Activated gamma-delta T cell (primary cell): ENCODE data around the gene C2orf92.

Experiments
- DNase-seq: peaks from one replicate; lab custom pipeline; 2025; lab: John Stamatoyannopoulos, UW

Gene C2orf92

DNA sequence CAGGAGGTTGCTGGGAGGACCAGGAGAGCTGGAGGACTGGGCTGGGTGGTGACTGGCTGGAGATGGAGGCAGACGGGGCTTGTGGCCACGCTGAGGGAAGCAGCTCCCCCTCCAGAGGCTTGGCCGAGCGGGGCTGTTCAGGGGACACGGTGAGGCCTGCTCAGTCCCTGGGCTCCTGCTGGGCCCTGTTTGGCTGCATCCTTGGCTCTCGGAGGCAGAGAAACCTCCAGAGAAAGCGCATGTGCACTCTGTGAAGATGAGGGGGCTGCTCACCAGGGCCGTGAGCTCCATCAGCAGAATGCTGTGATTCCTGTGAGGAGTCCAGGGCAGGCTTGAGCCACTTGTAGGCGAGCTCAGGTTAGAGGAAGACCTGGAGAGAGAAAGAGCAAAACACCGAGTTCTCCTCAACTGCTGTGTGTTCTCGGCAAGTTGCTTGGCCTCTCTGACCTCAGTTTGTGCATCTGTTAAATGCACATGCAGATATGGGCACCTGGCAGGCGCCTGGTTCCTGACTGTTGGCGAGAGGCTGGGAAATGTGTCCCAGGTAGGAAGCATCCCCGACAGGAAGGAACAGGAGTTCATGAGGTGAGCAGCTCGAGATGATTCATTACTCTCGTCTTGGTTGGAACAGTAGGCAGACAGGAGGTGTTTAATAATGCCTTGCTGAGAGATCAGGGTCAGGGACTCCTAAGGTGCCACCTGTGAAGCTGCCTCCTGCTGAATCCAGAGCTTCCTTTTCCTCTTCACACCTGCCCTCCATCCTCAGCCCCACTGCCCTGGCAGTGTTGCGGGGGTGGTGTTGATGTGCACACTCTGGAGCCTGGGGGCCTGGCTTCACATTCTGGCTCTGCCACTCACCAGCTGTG is 44.8 kb downstream of the C2orf92 start:
- no peak for DNase-seq

DNA sequence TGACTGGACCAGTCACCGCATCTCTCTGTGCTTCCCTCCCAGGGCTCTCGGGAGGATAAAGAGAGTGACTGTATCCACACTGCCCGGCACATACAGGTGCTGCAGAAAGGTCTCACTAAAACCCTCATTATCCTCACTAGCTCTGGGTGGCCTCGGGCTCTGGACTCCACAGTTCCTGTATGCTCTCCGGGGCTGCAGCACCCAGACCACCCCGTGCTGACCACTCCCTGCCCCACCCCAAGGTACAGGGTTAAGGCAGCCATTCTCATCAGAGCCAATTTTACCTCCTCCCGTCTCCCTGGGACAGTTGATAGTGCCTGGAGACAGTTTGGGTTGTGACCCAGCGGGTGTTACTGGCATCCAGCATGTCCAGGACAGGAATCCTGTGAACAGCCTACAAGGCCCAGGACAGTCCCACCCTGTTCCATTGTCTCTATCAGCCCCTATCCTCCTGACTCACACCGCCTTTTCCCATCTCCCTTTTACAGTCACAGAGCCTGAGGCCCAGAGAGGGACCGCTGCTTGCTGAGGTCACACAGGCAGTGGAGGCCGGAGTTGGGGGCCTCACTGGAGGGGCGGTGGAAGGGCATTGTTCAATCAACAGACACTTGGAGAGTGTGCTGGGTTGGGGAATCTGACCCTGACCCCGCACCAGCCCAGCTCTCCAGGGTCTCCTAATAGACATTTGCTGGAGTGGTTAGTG is 45.6 kb downstream of the C2orf92 start:
- no peak for DNase-seq

- no peak for DNase-seq
These were observed 46.6 kb downstream of the C2orf92 start for GRCh38 chr2:97715951-97716694.

GRCh38 chr2:97716695-97717612 is 47.4 kb downstream of the C2orf92 start:
- no peak for DNase-seq

DNA sequence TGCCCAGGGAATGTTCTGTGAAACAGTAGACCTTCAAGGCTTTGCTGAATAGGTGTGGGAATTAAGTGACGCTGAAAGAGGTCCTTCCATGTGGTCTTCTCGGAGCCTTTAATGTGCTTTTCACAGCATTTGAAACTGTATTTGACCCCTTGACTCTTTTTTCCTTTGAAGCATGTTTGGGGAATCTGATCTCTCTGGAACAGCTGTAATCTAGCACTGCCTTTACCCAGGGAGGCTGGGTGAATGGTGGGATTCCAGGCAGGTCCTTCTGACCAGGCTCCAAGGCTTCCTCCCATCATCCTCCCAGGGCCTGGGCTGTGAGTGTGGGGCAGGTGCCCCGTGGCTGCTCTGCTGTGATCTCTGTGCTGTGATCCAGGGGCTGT is 48.1 kb downstream of the C2orf92 start:
- no peak for DNase-seq

DNA sequence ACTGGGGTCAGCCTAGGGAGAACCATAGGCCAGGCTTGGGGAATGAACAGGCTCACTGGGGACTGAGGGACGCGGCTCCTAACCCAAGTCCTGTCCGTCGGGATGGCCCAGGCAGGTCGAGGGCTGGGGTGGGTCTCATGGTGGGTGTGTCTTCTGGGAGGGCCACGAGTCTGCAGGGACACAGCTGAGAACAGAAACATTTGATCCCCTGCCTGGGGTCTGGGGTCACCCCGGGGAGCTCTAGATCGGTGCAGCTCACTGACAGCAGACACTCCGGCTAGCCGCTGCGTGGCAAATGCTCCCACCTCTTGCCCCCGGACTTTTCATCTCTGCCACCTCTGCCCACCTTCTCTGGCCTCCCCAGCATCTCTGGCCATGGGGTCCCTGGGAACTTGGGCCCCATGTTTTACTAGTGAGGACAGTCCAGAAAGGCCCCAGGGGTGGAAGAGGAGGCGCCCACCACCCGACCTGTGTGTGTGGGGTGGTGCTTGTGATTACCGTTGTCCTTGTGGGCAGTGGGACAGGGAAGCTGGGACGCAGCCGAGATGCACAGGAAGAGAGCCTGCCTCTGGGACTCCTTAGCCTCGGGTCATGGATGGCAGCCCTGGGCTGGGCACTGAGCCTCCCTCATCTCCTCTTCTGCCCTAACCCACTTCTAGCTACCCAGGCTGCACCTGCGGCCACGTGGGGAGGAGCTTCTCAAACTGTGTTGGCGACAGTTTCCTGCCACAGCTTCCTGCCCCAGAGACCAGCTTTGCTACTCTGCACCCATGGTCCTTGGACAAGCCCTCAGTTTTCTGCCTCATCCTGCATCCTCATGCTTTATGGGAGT is 48.8 kb downstream of the C2orf92 start:
- peak; percentile 43 for DNase-seq

DNA sequence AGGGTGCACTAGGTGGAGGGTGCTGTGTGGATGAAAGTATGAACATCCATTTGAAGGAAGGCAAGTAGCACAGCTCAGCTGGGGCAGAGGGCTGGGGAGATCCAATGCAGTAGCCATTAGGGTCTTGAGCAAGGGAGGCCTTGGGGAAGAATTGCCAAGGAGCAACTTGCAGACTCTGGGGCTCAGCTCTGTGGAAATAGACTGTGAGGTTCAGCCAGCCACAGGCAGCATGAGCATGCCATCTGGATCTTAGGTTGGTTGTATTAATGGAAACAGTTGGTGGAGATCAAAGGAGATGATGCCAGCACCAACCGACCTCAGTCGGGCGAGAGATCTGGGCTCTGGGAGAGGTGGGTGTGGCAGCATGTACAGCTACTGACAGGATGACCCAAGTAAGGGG is 49.4 kb downstream of the C2orf92 start:
- no peak for DNase-seq

GRCh38 chr2:97719362-97720155 is 50.0 kb downstream of the C2orf92 start:
- DNase-seq = no peak

GRCh38 chr2:97720746-97721145 is 51.2 kb downstream of the C2orf92 start:
- DNase-seq = no peak

DNA sequence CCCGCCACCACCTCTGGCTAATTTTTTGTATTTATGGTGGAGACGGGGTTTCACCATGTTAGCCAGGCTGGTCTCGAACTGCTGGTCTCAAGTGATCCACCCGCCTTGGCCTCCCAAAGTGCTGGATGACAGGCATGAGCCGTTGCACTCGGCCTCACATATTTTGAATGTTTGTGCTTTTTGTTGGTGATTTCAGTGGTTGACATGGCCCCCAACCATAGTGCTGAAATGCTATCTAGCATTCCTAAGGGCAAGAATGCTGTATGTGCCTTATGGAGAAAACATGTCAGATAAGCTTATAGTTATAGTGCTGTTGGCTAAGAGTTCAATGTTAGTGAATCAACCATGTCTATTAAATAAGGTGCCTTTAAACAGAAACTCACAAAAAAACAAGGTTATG is 52.7 kb downstream of the C2orf92 start:
- no peak for DNase-seq

GRCh38 chr2:97723156-97724072 is 53.9 kb downstream of the C2orf92 start:
- no peak for DNase-seq

DNA sequence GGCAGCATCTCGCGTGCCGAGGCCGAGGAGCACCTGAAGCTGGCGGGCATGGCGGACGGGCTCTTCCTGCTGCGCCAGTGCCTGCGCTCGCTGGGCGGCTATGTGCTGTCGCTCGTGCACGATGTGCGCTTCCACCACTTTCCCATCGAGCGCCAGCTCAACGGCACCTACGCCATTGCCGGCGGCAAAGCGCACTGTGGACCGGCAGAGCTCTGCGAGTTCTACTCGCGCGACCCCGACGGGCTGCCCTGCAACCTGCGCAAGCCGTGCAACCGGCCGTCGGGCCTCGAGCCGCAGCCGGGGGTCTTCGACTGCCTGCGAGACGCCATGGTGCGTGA is 54.5 kb downstream of the C2orf92 start:
- DNase-seq = no peak

DNA sequence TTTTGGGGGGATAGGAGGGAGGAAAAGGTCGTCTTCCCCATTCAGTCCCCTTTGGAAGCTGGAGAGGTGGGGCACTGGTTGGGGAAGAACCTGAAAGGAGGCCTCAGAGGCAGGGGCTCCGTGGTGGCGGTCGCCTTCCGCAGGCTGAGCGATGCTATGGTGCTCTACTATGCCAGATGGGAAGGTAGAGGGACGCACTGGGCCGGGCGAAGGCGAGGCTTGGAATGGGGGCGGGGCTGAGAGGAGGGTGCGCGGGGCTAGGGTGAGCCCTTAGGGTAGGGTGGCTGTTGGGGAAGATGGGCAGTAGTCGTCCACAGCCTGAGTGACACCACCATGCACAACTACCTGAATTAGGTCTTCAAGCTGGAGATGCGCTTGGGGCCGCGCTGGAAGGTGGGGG is 55.0 kb downstream of the C2orf92 start:
- no peak for DNase-seq

DNA sequence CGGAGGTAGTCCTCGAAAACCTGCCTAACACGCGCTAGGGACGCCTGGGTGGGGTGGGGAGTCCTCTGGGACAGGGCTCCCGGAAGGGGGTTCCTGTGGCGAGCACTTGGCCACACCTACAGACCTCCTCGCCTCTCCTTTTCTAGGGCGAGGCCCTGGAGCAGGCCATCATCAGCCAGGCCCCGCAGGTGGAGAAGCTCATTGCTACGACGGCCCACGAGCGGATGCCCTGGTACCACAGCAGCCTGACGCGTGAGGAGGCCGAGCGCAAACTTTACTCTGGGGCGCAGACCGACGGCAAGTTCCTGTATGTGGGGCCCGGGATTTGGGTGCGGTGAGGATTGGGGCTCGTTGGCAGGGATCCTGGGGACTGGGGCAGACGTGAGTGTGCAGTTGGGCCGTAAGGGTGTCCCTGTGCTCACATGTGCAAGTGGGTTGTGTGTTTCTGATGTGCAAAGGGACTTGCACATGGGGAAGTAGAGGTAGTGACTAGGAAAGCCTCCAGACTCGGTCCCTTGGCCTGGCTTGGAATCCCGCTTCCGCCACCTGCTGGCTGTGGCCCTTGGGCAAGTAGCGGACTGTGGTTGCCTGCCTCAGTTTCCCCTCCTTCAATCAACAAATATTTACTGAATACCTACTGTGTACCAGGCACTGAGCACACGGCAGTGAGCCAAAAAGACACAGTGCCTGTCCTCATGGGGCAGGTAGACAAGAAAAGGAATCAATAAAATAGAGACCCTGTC is 55.6 kb downstream of the C2orf92 start:
- DNase-seq = no peak

GRCh38 chr2:97726261-97727064 is 57.0 kb downstream of the C2orf92 start:
- no peak for DNase-seq

DNA sequence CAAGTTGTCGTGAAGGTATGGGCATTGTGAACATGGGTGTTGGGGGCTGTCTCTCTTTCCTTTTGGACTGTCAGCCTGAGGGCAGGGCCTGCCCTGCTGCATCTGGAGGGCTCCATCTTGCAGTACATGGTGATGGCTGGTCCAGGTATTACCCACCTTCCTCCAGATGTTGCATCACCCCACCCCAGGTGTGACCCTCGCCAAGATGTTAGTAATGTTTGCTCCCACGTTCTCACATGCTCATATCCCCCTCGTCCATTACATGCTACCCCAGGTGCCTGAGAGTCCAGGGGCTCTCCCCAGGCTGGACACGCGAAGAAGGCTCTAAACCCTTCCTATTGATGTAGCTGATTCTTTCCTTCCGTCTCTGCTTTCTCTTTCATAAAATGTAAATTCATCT is 57.8 kb downstream of the C2orf92 start:
- DNase-seq = no peak

GRCh38 chr2:97728091-97728731 is 58.7 kb downstream of the C2orf92 start:
- no peak for DNase-seq
